Right lobe of liver (tissue), 4 donors: ENCODE data around the gene PCSK6.

Experiments
- CTCF ChIP-seq, 4 donors: fragments of 200-600 bp in 3 of 4; fragments of 450-650 bp in 1 of 4; IDR thresholded peaks; one replicate each; pipeline versions ENCODE4 v1.5.1 to v1.8.0; 2016 to 2022; ENCODE audit warnings: antibody characterized with exemption in 4 of 4, mild to moderate bottlenecking in 2 of 4
- POLR2A ChIP-seq: fragments of 450-650 bp; IDR thresholded peaks from one replicate; pipeline ENCODE4 v1.6.1; 2017; ENCODE audit warnings: antibody characterized with exemption, mild to moderate bottlenecking
- donor health status: DM: no; HTN: no; CAD: no.
- donor health status: DM: no; HTN: no; CAD: no.
- donor health status: DM: no; HTN: yes; CAD: no.

- TF ChIP-seq CTCF (IDR thresholded peaks at IDR 0.05) (no peak), POLR2A (no peak)
Measured at GRCh38 chr15:101428758-101429157, 60.7 kb downstream of the PCSK6 start.
